Hepatocyte (in vitro differentiated cells): ENCODE data around the gene TPRN.

Experiments
- EZH2phosphoT487 ChIP-seq: fragments of 200-600 bp; sonication (generic); IDR thresholded peaks from one replicate; pipeline ENCODE4 v1.6.1; 2018; ENCODE audit warnings: antibody characterized with exemption, mild to moderate bottlenecking, low read depth, moderate library complexity; ENCODE audit not compliant: unreplicated experiment, severe bottlenecking
- TF ChIP-seq, protein P1 (sequence below): fragments of 200-600 bp; sonication (generic); IDR thresholded peaks from 2 replicates; pipeline ENCODE4 v1.5.1; 2016; ENCODE audit warnings: antibody characterized with exemption, mild to moderate bottlenecking; ENCODE audit not compliant: poor library complexity

DNA sequence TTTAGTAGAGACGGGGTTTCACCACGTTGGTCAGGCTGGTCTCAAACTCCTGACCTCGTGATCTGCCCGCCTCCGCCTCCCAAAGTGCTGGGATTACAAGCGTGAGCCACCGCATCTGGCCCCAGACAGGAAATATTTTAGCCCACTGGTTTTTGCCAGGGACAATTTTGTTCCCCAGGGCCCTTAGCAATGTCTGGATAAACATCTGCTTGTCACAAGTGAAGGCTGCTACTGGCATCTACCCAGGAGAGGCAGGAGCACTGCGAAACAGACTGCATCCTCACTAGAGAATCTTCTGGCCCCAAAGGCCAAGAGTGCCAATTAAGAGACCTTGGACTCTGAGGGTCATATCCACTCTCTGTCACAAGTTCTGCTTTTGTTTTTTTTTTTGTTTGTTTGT, 2.4 kb upstream of the TPRN start:
- TF ChIP-seq, protein P1, sequence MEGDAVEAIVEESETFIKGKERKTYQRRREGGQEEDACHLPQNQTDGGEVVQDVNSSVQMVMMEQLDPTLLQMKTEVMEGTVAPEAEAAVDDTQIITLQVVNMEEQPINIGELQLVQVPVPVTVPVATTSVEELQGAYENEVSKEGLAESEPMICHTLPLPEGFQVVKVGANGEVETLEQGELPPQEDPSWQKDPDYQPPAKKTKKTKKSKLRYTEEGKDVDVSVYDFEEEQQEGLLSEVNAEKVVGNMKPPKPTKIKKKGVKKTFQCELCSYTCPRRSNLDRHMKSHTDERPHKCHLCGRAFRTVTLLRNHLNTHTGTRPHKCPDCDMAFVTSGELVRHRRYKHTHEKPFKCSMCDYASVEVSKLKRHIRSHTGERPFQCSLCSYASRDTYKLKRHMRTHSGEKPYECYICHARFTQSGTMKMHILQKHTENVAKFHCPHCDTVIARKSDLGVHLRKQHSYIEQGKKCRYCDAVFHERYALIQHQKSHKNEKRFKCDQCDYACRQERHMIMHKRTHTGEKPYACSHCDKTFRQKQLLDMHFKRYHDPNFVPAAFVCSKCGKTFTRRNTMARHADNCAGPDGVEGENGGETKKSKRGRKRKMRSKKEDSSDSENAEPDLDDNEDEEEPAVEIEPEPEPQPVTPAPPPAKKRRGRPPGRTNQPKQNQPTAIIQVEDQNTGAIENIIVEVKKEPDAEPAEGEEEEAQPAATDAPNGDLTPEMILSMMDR: no peak
- no peak for TF ChIP-seq EZH2phosphoT487
